Progenitor cell of endocrine pancreas (in vitro differentiated cells): ENCODE measurements around the gene NRCAM. TPM values are rescaled to one million over a fixed set of nuclear protein-coding genes. Genes with fewer than 3 reads are reported as not detected.
A peak's percentile ranks its signal among the peaks of the same experiment; 100 is the strongest.

ENCODE experiments used
- DNase-seq: peaks from one replicate; pipeline ENCODE4 v3.0.0; 2021; ENCODE audit warnings: low spot score; ENCODE audit not compliant: unreplicated experiment
- H3K27ac Mint-ChIP-seq: 2 replicates; pipeline ENCODE4 v1.8.0; 2021; ENCODE audit warnings: mild to moderate bottlenecking, moderate library complexity, mixed read lengths
- H3K27me3 Mint-ChIP-seq: 2 replicates; pipeline ENCODE4 v1.8.0; 2021; ENCODE audit warnings: mixed read lengths
- H3K36me3 Mint-ChIP-seq: 2 replicates; pipeline ENCODE4 v1.8.0; 2022; ENCODE audit warnings: mixed read lengths; ENCODE audit not compliant: insufficient read depth
- H3K4me1 Mint-ChIP-seq: 2 replicates; pipeline ENCODE4 v1.8.0; 2021; ENCODE audit warnings: low read depth, mixed read lengths
- H3K4me3 Mint-ChIP-seq: 2 replicates; pipeline ENCODE4 v1.8.0; 2021; ENCODE audit warnings: low read depth, mild to moderate bottlenecking, moderate library complexity, mixed read lengths
- H3K9me3 Mint-ChIP-seq: 2 replicates; pipeline ENCODE4 v1.8.0; 2021; ENCODE audit warnings: low read depth, mixed read lengths
- CTCF ChIP-seq: fragments of 200-600 bp; sonication (generic); IDR thresholded peaks from one replicate; pipeline ENCODE4 v1.5.0; 2021; ENCODE audit warnings: antibody characterized with exemption, mild to moderate bottlenecking; ENCODE audit not compliant: unreplicated experiment
- total RNA-seq: library from RNA; stranded (reverse); gene quantifications from 2 replicates; pipeline ENCODE4 v1.2.1, GENCODE V29; 2021

NRCAM gene
- total RNA-seq, 1 donor from 2014 or later: 19.9 TPM

DNA sequence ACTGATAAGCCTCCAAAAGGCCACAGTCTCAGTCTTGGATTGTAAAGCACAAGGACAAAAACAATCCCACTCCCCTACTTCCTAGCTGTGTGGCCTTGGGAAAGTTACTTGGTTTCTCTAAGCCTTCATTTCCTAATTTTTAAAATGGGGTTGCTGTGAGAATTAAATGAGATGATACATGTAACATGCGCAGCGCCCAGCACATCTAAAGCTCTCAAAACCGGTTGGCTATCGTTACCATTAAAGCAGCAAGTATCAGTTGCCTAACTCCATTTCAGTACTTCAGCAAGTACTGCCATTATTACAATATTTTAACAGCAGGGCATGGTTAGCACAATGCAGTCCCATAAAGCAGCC is 1.9 kb downstream of the NRCAM start:
- TF ChIP-seq CTCF: no peak
- peak overlapping the region; percentile 94 for H3K4me3 Mint-ChIP-seq
- no peaks in the 10 kb centered on the region for H3K9me3 Mint-ChIP-seq
- no peak overlapping the region for H3K27ac Mint-ChIP-seq
- H3K4me1 Mint-ChIP-seq: peaks cover 10% of the 10 kb centered on the region
- peaks cover 30% of the 10 kb centered on the region for H3K27me3 Mint-ChIP-seq
- DNase-seq: no peak
- H3K36me3 Mint-ChIP-seq: no peaks in the 10 kb centered on the region

- Mint-ChIP-seq H3K27me3 (peaks cover 24% of the 10 kb centered on the region), H3K27ac (no peak overlapping the region), H3K4me1 (peaks cover 19% of the 10 kb centered on the region), H3K4me3 (no peak overlapping the region), H3K36me3 (no peaks in the 10 kb centered on the region), H3K9me3 (no peaks in the 10 kb centered on the region)
- DNase-seq: no peak
- TF ChIP-seq CTCF: no peak
Observed at GRCh38 chr7:108453320-108453719, 2.9 kb downstream of the NRCAM start.

GRCh38 chr7:108452707-108453106 is 3.5 kb downstream of the NRCAM start:
- Mint-ChIP-seq H3K4me1 (peaks cover 20% of the 10 kb centered on the region), H3K27ac (no peak overlapping the region), H3K27me3 (peaks cover 18% of the 10 kb centered on the region), H3K9me3 (no peaks in the 10 kb centered on the region), H3K36me3 (no peaks in the 10 kb centered on the region), H3K4me3 (no peak overlapping the region)
- peak; percentile 59 for TF ChIP-seq CTCF
- DNase-seq: no peak

GRCh38 chr7:108451296-108451848 is 4.9 kb downstream of the NRCAM start:
- no peak for DNase-seq

DNA sequence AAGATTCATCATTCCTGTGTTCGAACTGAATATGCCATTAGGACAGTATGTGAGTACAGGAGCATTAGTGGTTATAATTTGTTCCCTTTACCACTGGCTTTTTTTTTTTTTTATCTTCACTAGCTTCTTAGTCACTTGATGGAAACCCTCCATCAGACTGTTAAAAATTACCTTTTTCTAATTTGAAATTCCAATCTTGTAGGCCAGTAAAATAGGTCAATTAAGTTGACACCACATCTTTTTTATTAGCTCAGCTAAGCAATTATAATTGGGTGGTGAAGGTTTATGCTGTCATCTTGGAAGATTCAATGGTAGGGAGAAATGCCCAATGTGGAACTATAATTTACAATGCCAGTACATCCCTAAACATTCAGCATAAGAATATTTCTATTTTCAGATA is 6.1 kb downstream of the NRCAM start:
- TF ChIP-seq CTCF: no peak
- no peak for DNase-seq
- Mint-ChIP-seq H3K4me3 (no peak overlapping the region), H3K9me3 (no peaks in the 10 kb centered on the region), H3K27ac (no peak overlapping the region), H3K36me3 (no peaks in the 10 kb centered on the region), H3K27me3 (peaks cover 7% of the 10 kb centered on the region), H3K4me1 (peaks cover 18% of the 10 kb centered on the region)

More at GRCh38 chr7:108451296-108451848, 4.9 kb downstream of the NRCAM start:
- no peak overlapping the region for H3K4me3 Mint-ChIP-seq
- no peaks in the 10 kb centered on the region for H3K9me3 Mint-ChIP-seq
- H3K4me1 Mint-ChIP-seq: peaks cover 18% of the 10 kb centered on the region
- no peak overlapping the region for H3K27ac Mint-ChIP-seq
- TF ChIP-seq CTCF: no peak
- no peaks in the 10 kb centered on the region for H3K36me3 Mint-ChIP-seq
- H3K27me3 Mint-ChIP-seq: peaks cover 7% of the 10 kb centered on the region
